Endothelial cell (in vitro differentiated cells): Measurements from ENCODE around the gene MRPL36. TPM values are rescaled to one million over a fixed set of nuclear protein-coding genes. Genes with fewer than 3 reads are reported as not detected.

Experiments
- DNase-seq: peaks from one replicate; pipeline ENCODE4 v3.0.0; 2021; ENCODE audit warnings: low spot score
- H3K27ac Mint-ChIP-seq: one replicate; pipeline ENCODE4 v1.8.0; 2021; ENCODE audit warnings: mixed read lengths, inconsistent platforms; ENCODE audit not compliant: unreplicated experiment
- H3K27me3 Mint-ChIP-seq: one replicate; pipeline ENCODE4 v1.8.0; 2021; ENCODE audit warnings: mild to moderate bottlenecking, moderate library complexity, mixed read lengths, inconsistent platforms; ENCODE audit not compliant: unreplicated experiment
- H3K36me3 Mint-ChIP-seq: one replicate; pipeline ENCODE4 v1.8.0; 2021; ENCODE audit warnings: mild to moderate bottlenecking, low read depth, mixed read lengths, inconsistent platforms; ENCODE audit not compliant: unreplicated experiment
- H3K4me1 Mint-ChIP-seq: one replicate; pipeline ENCODE4 v1.8.0; 2021; ENCODE audit warnings: mild to moderate bottlenecking, mixed read lengths, inconsistent platforms; ENCODE audit not compliant: unreplicated experiment
- H3K4me3 Mint-ChIP-seq: one replicate; pipeline ENCODE4 v1.8.0; 2021; ENCODE audit warnings: mild to moderate bottlenecking, mixed read lengths, inconsistent platforms; ENCODE audit not compliant: unreplicated experiment
- H3K9me3 Mint-ChIP-seq: one replicate; pipeline ENCODE4 v1.8.0; 2021; ENCODE audit warnings: mixed read lengths, inconsistent platforms; ENCODE audit not compliant: unreplicated experiment
- total RNA-seq: library from RNA; stranded (reverse); fragmentation: NEBNext Ultra II Directional; extraction: Animal tissue kit (Norgen Biotek cat#: 25700); gene quantifications from one replicate; pipeline ENCODE4 v1.2.1, GENCODE V29; 2021; ENCODE audit not compliant: unreplicated experiment
- TF ChIP-seq, protein P1 (sequence below): fragments of 200-600 bp; sonication (generic); IDR thresholded peaks from one replicate; pipeline ENCODE4 v1.5.0; 2021; ENCODE audit warnings: antibody characterized with exemption; ENCODE audit not compliant: unreplicated experiment

Gene MRPL36
- total RNA-seq, 1 donor from 2014 or later = 32.5 TPM

DNA sequence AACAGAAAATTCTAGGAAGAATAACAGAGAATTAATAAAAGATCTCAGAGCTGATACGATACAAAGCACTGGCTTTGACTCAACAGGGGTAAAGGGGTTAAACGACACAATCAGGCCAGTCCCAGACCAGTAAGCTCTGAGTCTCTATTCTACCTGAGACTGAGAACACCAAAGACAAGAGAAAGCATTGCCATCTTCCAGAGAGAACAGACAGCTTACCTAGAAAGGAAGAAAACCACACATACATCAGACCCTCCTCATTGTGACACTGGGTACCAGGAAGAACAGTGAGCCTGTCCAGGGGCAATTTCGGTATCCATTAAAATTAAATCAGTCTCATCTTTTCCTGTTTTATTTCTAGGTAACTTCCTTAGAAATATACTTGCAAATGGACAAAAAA lies 41.1 kb downstream of the MRPL36 start:
- Mint-ChIP-seq H3K27ac (no peak overlapping the region), H3K4me3 (no peak overlapping the region), H3K4me1 (peaks cover 9% of the 10 kb centered on the region), H3K36me3 (no peaks in the 10 kb centered on the region), H3K27me3 (peaks cover 1% of the 10 kb centered on the region), H3K9me3 (no peaks in the 10 kb centered on the region)
- no peak for DNase-seq
- TF ChIP-seq, protein P1, sequence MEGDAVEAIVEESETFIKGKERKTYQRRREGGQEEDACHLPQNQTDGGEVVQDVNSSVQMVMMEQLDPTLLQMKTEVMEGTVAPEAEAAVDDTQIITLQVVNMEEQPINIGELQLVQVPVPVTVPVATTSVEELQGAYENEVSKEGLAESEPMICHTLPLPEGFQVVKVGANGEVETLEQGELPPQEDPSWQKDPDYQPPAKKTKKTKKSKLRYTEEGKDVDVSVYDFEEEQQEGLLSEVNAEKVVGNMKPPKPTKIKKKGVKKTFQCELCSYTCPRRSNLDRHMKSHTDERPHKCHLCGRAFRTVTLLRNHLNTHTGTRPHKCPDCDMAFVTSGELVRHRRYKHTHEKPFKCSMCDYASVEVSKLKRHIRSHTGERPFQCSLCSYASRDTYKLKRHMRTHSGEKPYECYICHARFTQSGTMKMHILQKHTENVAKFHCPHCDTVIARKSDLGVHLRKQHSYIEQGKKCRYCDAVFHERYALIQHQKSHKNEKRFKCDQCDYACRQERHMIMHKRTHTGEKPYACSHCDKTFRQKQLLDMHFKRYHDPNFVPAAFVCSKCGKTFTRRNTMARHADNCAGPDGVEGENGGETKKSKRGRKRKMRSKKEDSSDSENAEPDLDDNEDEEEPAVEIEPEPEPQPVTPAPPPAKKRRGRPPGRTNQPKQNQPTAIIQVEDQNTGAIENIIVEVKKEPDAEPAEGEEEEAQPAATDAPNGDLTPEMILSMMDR = no peak

GRCh38 chr5:1757511-1757910 lies 42.1 kb downstream of the MRPL36 start:
- H3K36me3 Mint-ChIP-seq = no peaks in the 10 kb centered on the region
- peaks cover 1% of the 10 kb centered on the region for H3K27me3 Mint-ChIP-seq
- TF ChIP-seq, protein P1 = no peak
- no peak overlapping the region for H3K27ac Mint-ChIP-seq
- no peak for DNase-seq
- no peaks in the 10 kb centered on the region for H3K9me3 Mint-ChIP-seq
- H3K4me3 Mint-ChIP-seq = no peak overlapping the region
- peaks cover 9% of the 10 kb centered on the region for H3K4me1 Mint-ChIP-seq

DNA sequence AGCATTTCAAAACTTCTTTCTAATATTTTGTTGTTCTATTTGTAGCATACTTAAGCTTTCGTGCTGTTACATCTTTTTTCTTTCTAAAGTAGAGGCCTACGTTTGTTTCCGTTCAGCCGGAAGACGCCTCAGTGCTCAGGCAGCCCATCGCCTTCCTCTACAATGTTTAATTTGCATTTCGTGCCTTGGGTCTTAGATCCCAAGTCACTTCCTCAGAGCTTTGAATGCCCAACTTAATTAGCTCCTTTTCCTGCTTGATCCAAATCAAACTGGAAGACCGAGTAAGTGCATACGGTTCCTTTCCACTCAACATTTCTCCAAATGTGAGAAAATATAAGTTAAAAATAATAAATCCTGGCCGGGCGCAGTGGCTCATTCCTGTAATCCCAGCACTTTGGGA lies 43.2 kb downstream of the MRPL36 start:
- H3K9me3 Mint-ChIP-seq = no peaks in the 10 kb centered on the region
- peaks cover 1% of the 10 kb centered on the region for H3K27me3 Mint-ChIP-seq
- no peak overlapping the region for H3K27ac Mint-ChIP-seq
- peaks cover 9% of the 10 kb centered on the region for H3K4me1 Mint-ChIP-seq
- DNase-seq = no peak
- H3K36me3 Mint-ChIP-seq = no peaks in the 10 kb centered on the region
- no peak overlapping the region for H3K4me3 Mint-ChIP-seq
- TF ChIP-seq, protein P1 = no peak

DNA sequence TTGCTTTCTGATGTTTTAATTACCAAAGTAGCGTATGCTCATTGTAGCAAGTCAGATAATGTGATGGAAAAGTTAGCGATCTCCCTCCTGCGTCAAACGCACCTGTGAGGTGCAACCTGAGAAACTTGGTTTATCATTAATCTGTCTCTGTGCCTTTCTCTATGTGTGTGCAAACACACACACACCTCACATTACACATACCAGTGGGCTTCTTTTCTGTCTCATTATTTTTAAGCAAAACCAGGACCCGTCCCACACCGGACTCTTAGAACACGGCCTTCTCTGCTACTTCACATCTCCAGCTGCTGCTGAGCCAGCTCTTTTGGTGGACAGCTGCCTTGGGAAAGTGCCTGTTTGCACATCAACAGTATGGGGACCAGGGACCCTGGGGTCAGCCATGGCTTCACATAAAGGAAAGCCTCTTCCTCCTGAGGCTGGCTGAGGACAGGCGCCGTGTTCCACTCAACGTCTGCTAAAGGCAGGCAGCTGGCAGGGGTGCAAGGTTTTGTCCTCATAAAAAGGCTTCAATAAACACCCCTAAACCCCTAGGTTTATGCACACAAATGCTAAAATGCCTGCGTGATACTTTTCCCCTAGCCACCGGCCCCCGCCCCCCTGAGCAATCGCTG lies 44.2 kb downstream of the MRPL36 start:
- no peak overlapping the region for H3K27ac Mint-ChIP-seq
- no peak for DNase-seq
- H3K9me3 Mint-ChIP-seq = no peaks in the 10 kb centered on the region
- no peaks in the 10 kb centered on the region for H3K36me3 Mint-ChIP-seq
- H3K27me3 Mint-ChIP-seq = peaks cover under 1% of the 10 kb centered on the region
- TF ChIP-seq, protein P1 = no peak
- peaks cover 9% of the 10 kb centered on the region for H3K4me1 Mint-ChIP-seq
- H3K4me3 Mint-ChIP-seq = no peak overlapping the region

DNA sequence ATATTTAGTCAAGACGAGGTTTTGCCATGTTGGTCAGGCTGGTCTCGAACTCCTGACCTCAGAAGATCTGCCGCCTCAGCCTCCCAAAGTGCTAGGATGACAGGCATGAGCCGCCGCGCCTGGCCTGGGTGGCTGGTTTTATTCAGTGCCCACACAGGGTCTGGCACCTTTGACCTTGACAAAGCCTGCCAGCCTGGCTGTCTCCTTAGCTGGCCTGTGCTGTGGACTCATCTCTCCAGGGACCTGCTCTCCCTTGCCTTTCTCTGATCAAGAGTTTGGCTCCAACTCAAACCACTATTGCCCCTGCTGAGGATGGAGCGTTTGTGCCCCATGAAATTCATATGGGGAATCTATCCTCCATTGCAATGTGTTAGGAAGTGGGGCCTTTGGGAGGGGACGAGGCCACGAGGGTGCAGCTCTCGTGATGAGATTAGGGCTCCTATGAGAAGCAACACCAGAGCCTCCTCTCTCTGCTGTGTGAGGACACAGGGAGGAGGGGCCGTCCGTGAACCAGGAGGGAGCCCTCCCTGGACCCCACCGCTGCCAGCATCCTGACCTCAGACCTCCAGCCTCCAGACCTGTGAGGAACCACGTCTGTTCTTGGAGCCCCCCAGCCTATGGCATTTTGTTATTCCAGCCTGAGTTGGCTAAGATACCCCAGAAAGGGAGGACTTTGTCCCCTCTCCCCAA lies 45.0 kb downstream of the MRPL36 start:
- no peak for DNase-seq

More for the DNA sequence above, 45.0 kb downstream of the MRPL36 start:
- TF ChIP-seq, protein P1 = no peak
- Mint-ChIP-seq H3K4me1 (peaks cover 9% of the 10 kb centered on the region), H3K27me3 (peaks cover 2% of the 10 kb centered on the region), H3K36me3 (no peaks in the 10 kb centered on the region), H3K4me3 (no peak overlapping the region), H3K9me3 (no peaks in the 10 kb centered on the region), H3K27ac (no peak overlapping the region)
